GM12864 (cell line): Measurements from ENCODE around the gene KCTD16.

Source experiments
- DNase-seq: peaks from one replicate; pipeline ENCODE4 v3.0.0-alpha.2; 2011; ENCODE audit warnings: low read depth
- H3K4me3 ChIP-seq: 2 replicates; pipeline ENCODE4 v1.5.1; 2011; ENCODE audit warnings: mild to moderate bottlenecking, low read depth, low read length, control low read depth
- CTCF ChIP-seq: IDR thresholded peaks from 2 replicates; pipeline ENCODE4 v1.5.1; 2011; ENCODE audit warnings: low read depth, mild to moderate bottlenecking, moderate library complexity, low read length, control low read depth, inconsistent platforms; ENCODE audit errors: missing control alignments

Gene KCTD16

GRCh38 chr5:144487761-144488160 lies 317.1 kb downstream of the KCTD16 start:
- no peak for TF ChIP-seq CTCF
- H3K4me3 ChIP-seq: no peak overlapping the region
- DNase-seq: no peak

- no peak for TF ChIP-seq CTCF
- no peak for DNase-seq
These were observed 332.4 kb downstream of the KCTD16 start for GRCh38 chr5:144503123-144503522.

GRCh38 chr5:144504929-144505577 lies 334.4 kb downstream of the KCTD16 start:
- no peak for DNase-seq
- no peak for TF ChIP-seq CTCF
- H3K4me3 ChIP-seq: no peak overlapping the region

More at GRCh38 chr5:144503123-144503522, 332.4 kb downstream of the KCTD16 start:
- H3K4me3 ChIP-seq: no peak overlapping the region

GRCh38 chr5:144510845-144511579 lies 340.3 kb downstream of the KCTD16 start:
- TF ChIP-seq CTCF: no peak
- no peak for DNase-seq
- H3K4me3 ChIP-seq: no peak overlapping the region

- no peak overlapping the region for H3K4me3 ChIP-seq
- DNase-seq: no peak
- no peak for TF ChIP-seq CTCF
These were observed 341.0 kb downstream of the KCTD16 start for GRCh38 chr5:144511580-144512072.

- TF ChIP-seq CTCF: no peak
These were observed 352.0 kb downstream of the KCTD16 start for GRCh38 chr5:144522698-144523097.

More at GRCh38 chr5:144522698-144523097, 352.0 kb downstream of the KCTD16 start:
- no peak overlapping the region for H3K4me3 ChIP-seq
- DNase-seq: no peak
